GM18870 (cell line): ENCODE results near the gene ALX3.
"Not testable (repeated sequence)": the region's sequence is repeated elsewhere in the genome, so short reads cannot be mapped to it uniquely, and the experiment has no call there.

Source experiments
- ATAC-seq: cut with Tn5 transposase; IDR thresholded peaks from one replicate; pipeline ENCODE4 v1.9.1; 2021; ENCODE audit warnings: moderate library complexity; ENCODE audit not compliant: unreplicated experiment

Gene ALX3

GRCh38 chr1:110089561-110090275, 19.2 kb upstream of the ALX3 start:
- ATAC-seq, result no peak

DNA sequence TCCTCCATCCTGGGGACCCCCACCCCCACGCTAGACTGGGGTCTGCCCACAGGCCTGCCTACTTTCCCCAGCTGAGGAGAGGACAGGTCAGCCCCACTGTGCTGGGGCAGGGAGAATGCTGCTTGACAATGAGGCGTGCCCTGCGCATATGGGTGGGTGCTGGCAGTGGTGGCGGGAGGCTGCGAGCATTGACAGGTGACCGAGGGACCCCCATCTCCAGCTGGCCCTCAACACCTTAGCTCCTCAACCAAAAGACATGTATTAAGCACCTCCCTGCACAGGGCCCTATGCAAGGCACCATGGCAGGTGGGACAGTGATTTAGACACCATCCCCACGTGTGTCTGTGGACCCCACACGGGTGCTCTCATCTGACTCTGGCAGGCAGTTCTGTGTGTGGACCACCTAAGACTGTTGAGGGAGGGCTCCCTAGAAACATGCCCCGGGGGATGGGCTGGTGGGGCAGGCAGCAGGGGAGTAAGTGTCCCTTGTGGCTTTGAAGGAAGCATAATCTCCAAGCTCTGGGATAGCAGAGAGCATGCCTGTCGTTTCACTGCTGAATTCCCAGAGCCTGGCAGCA, 18.4 kb upstream of the ALX3 start:
- ATAC-seq, result no peak

DNA sequence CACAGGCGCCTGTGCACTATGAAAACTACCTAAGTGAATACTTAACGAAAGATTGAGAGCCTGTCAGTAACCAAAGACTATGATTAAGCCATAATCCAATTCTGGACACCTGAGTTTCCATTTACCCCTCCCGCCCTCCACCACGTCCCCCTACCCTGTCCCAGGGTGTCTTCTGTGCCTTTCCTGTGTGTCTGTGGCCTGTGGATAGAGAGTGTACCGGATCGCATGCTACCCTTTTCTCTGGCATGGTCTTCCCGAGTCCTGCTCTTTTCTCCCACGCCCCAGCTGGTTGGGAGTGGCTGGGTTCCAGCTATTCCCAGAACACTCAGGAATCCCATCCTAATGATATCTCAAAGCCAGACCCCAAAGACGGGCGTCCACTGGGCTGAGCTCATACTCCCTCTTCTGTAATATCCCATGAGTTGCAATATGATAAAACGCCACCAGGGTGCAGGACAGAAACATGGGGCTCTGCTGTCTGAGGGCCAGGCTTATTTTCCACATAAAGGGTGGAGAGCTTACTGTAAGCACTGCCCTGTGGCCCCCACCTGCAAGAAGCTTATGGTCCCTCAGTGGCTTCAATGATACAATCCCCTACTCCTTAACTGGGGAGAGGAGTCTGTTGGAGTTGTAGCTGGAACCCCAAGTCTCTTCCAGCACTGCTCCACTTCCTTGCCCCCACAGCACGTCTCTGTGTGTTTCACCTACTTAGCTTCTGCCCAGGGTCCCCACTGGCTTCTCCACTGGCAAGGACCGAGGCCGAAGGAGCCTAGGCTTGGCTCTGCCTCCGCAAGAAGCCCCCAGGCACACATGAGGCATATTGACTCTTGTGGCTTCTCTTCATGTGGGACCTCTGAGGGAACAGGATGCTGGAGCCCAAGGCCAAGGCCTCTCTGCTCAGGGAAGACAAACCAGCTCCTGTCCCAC, 17.6 kb upstream of the ALX3 start:
- ATAC-seq, result no peak

GRCh38 chr1:110086961-110087360, 16.5 kb upstream of the ALX3 start:
- no peak for ATAC-seq

DNA sequence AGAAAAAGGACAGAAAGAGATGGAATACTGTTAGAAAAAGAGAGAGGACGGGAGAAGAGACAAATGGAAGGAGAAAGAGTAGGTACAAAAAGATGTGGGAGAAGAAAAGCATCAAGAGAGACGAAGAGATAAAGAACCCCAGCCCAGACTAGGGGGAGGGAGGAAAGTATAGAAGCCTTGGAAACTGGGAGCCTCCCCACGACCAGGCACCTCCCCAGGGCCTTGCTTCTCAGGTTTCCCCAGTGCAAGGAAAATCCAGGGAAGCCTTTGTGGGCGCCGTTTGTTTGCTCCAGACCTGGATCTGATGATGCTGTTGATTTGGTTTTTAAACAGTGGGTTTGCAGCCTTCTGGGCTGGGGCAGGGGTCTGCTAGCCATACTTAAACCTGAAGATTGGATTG, 15.2 kb upstream of the ALX3 start:
- no peak for ATAC-seq

GRCh38 chr1:110084227-110085078, 14.0 kb upstream of the ALX3 start:
- ATAC-seq, result no peak

- no peak for ATAC-seq
These were observed 13.4 kb upstream of the ALX3 start for GRCh38 chr1:110083866-110084226.

DNA sequence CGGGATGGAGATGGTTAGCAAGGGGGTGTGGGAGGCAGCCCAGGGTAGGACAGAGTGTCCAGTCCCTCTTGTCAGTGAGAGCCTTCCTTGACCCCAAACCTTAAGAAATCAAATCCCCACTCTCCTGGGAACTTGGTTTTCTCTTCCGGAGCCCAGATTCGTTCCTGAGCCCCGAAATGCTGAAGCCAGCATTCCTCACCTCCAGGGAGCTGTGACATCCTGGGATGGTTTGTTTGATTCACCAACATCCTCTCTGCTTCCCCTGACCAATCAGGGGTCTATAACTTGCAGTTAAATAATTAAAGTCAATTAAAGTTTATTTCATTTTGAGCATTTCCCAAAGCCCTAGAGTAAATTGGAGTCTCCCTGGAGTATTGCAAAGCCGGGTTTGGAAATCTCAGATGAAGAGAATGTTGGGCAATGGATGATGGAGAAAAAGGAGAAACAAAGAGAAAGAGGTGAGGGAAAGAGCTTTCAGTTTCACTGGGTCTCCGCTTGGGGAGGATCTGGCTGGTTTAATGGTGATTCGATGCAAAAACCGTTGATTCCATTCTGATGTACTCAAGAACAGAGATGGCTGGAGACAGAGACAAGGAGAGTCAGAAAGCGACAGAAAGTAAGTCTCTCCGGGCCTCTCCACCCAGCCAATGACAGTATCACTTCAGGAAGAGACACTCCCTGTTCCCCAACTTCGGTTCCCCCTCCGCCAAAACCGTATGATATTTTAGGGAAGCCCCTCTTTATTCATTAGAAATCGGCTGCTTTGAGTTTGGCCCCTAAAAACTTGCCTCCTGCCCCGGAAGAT, 12.8 kb upstream of the ALX3 start:
- ATAC-seq, result no peak

- ATAC-seq, result no peak
These were observed 12.0 kb upstream of the ALX3 start for GRCh38 chr1:110082477-110082876.

- no peak for ATAC-seq
These were observed 10.6 kb upstream of the ALX3 start for GRCh38 chr1:110081061-110081460.

- ATAC-seq, result not testable (repeated sequence)
These were observed 9.5 kb upstream of the ALX3 start for GRCh38 chr1:110079995-110080394.

DNA sequence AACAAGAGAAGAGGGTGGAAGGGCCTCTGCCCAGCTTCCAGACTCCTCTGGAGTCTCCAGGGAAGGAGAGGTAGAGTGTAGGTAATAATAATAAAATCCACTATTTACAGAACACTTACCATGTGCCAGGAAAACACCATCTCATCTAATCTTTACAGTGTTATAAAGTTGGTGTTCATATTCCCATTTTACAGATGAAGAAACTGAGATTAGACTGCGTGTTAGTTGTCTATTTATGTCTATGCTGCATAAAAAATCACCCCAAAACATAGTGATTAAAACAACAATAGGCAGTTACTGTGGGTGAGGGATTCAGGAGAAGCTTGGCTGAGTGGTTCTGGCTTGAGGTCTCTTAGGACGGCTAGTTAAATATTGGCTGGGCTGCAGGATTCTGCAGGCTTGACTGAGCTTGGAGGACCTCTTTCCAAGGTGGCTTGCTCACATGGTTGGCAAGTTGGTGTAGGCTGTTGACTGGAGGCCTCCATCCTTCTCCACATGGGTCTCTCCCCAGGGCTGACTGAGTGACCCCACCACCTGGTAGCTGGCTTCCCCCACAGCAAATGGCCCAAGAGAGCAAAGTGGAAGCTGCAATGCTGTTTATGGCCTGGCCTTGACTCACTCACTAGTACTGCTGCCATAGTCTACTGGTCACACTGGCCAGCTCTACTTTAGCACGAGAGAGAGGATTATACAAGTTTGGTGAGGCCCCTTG, 6.5 kb upstream of the ALX3 start:
- no peak for ATAC-seq

DNA sequence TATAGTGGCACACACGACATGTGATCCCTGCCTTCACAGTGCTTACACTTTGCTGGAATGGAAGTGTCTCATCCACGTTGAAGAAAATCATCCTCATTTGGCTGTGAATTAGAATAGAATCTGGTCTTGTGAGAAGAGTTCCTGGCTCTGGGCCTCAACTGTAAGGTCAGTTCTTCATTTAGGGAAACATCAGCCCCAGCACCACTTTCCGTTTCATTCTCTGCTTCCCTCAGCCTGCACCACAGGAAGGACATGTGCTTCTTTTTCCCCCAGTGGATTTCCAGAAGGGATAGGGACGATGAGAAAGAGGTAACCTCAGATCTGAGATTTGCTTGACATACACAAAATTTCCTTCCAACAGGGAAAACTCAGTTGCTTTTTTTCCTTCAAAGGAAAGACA, 3.7 kb upstream of the ALX3 start:
- ATAC-seq, result no peak

DNA sequence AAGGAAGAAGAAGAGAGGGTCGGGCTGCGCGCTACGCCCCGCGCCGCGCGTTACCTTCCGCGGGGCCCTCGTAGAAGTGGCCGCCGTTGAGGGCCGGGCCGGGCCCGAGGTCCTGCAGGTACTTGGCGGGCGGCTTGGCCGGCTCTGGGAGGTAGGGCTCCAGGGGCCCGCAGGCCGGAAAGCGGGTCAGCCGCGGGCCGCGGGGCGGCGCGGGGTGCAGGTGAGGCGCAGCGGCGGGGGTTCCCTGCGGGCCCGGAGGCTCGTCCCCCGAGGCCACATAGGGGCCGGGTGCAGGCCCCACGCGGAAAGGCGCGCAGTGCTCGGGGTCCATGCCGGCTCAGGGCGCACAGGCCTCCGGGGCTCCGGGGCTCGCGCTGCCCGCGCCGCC, 196 bp downstream of the ALX3 start:
- ATAC-seq, result no peak

DNA sequence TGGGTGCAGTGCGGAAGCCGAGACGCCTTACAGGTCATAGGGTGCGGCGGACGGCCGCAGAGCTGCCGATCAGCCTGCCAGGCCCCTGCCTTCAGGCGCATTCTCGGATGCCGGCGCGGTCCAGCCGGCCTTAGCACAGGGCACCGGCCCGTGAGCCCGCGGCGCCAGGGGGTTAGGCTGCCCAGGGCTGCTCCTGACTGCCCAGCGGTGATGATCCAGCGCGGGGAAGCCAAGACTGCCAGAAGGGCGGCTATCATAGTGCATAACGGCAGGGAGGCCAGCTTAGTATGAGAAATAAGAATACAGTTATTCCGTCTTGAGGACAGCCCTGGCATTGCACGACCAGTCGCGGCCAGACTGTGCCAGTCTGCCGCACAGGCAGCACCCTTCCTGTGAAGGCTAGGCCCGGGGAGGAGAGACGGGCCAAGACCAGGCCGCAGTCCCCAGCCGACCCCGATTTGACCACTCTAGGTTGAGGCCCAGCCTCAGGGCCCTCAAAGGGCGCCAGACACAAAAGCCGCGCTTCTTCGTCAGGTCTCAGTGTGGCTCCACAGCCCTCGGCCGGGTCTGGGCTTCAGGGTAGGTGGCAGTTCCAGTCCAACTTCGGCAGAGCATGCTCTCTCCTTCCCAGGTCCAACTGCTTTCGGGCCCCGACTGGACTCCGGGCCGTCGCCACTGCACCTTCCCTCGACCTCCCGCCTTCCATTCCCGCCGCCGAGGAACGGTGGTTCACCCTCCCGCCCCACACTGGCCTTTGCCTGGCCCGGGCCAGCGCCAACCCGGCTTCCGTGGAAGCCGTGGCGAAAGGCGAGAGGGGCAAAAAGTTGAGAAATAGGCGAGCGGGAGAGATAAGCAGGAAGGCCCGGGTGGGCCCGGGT, 829 bp downstream of the ALX3 start:
- no peak for ATAC-seq

DNA sequence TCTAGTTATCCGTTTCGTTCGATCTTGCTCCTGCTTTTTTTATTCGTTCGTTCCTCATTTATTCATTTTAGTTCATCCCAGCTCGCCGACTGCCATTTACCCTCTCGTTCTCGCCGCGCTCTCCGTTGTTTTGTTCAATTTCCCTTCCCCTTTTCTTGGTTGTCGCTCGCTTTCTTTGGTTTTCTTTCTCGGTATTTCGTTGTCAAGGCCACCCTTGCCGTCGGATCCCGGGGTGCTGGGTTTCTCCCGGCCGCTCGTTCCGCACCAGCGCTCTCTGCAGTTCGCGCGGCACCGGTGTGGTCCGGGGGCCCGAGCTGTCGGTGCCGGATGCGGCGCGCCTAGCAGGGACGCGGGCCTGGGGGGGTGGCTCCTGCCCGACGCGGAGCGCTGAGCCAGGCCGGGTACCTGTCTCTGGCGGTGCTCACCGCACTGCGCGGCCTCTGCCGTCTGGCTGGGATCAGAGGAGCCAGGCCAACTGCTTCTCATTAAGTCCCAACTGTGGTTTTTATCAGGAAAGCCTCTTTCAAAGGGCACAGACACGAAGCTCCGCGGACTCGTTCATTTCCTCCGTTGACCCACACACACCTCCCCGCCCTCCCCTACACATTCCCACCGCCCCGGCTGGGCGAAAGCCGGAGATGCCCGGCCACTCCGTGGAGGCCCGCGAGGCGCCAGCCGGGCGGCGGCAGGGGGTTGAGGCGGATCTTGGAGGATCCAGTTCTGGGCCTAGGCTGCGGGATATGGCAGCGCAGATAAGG, 1.6 kb downstream of the ALX3 start:
- ATAC-seq, result no peak

GRCh38 chr1:110067893-110068645, 2.4 kb downstream of the ALX3 start:
- no peak for ATAC-seq
